Colonic mucosa (tissue), 4 donors: ENCODE measurements around the gene DCBLD1. TPM values are rescaled to one million over a fixed set of nuclear protein-coding genes. Genes with fewer than 3 reads are reported as not detected.

Experiments
- DNase-seq: peaks from one replicate; pipeline ENCODE4 v3.0.0-alpha.2; 2020
- H3K27ac ChIP-seq: fragments of 200-600 bp; one replicate; pipeline ENCODE4 v1.8.0; 2021
- H3K27me3 ChIP-seq: fragments of 200-600 bp; one replicate; pipeline ENCODE4 v1.8.0; 2021
- H3K36me3 ChIP-seq: fragments of 200-600 bp; one replicate; pipeline ENCODE4 v1.8.0; 2021
- H3K4me1 ChIP-seq: fragments of 200-600 bp; one replicate; pipeline ENCODE4 v1.8.0; 2021; ENCODE audit warnings: mild to moderate bottlenecking
- H3K4me3 ChIP-seq: fragments of 200-600 bp; one replicate; pipeline ENCODE4 v1.8.0; 2021
- H3K9ac ChIP-seq, 2 donors: one replicate each; pipeline ENCODE4 v1.7.0; 2013; ENCODE audit warnings: control low read depth in 2 of 2, low read depth in 2 of 2, low read length in 2 of 2
- H3K9me3 ChIP-seq: fragments of 200-600 bp; one replicate; pipeline ENCODE4 v1.8.0; 2021
- CTCF ChIP-seq: fragments of 200-600 bp; IDR thresholded peaks from one replicate; pipeline ENCODE4 v1.8.0; 2022; ENCODE audit warnings: antibody characterized with exemption, mild to moderate bottlenecking
- intact Hi-C: fragments of 100-400 bp; cut with DNase I; formaldehyde crosslinking; loops from one replicate; pipeline ENCODE4 v1.14.1; 2022
- total RNA-seq, 2 donors: library from RNA; stranded (reverse); fragmentation: NEBNext Ultra II Directional in 1 of 2; extraction: Animal tissue kit (Norgen Biotek cat#: 25700) in 1 of 2; gene quantifications; one replicate each; pipeline ENCODE4 v1.2.1, GENCODE V29; 2021
- donor health status: healthy.
- donor health status: DM: no; HTN: no; CAD: no.
- donor health status: DM: no; HTN: no; CAD: no.

DCBLD1 gene
- total RNA-seq, 2 donors from 2014 or later, result 16.3 to 17.2 TPM

- Histone ChIP-seq H3K4me3 (no peak overlapping the region), H3K9ac (no peak overlapping the region), H3K4me1 (peaks cover 10% of the 10 kb centered on the region), H3K36me3 (no peaks in the 10 kb centered on the region), H3K27me3 (no peaks in the 10 kb centered on the region), H3K27ac (no peak overlapping the region), H3K9me3 (no peaks in the 10 kb centered on the region)
- no peak for TF ChIP-seq CTCF
- intact Hi-C loops, result no loop called here
- DNase-seq, result no peak
Observed at GRCh38 chr6:117487821-117488220, 5.3 kb downstream of the DCBLD1 start.

GRCh38 chr6:117489003-117489402 is 6.5 kb downstream of the DCBLD1 start:
- H3K27me3 ChIP-seq, result no peaks in the 10 kb centered on the region
- no peak overlapping the region for H3K4me3 ChIP-seq
- H3K9me3 ChIP-seq, result no peaks in the 10 kb centered on the region
- TF ChIP-seq CTCF, result no peak
- H3K27ac ChIP-seq, result no peak overlapping the region
- H3K36me3 ChIP-seq, result no peaks in the 10 kb centered on the region
- peaks cover 10% of the 10 kb centered on the region for H3K4me1 ChIP-seq
- no peak overlapping the region for H3K9ac ChIP-seq
- intact Hi-C loops, result no loop called here
- DNase-seq, result no peak

- intact Hi-C loops, result no loop called here
- Histone ChIP-seq H3K9me3 (no peaks in the 10 kb centered on the region), H3K9ac (no peak overlapping the region), H3K4me1 (peaks cover 12% of the 10 kb centered on the region), H3K36me3 (no peaks in the 10 kb centered on the region), H3K27ac (no peak overlapping the region), H3K27me3 (no peaks in the 10 kb centered on the region), H3K4me3 (no peak overlapping the region)
- no peak for DNase-seq
- no peak for TF ChIP-seq CTCF
Observed at GRCh38 chr6:117491916-117492315, 9.4 kb downstream of the DCBLD1 start.

- intact Hi-C loops, result no loop called here
- H3K9ac ChIP-seq, result no peak overlapping the region
- peaks cover 12% of the 10 kb centered on the region for H3K4me1 ChIP-seq
- no peak for DNase-seq
- no peaks in the 10 kb centered on the region for H3K27me3 ChIP-seq
- no peaks in the 10 kb centered on the region for H3K36me3 ChIP-seq
- no peak for TF ChIP-seq CTCF
- H3K9me3 ChIP-seq, result no peaks in the 10 kb centered on the region
- H3K27ac ChIP-seq, result no peak overlapping the region
- H3K4me3 ChIP-seq, result no peak overlapping the region
Observed at GRCh38 chr6:117493470-117493869, 11.0 kb downstream of the DCBLD1 start.

GRCh38 chr6:117494283-117494682 is 11.8 kb downstream of the DCBLD1 start:
- Histone ChIP-seq H3K9ac (no peak overlapping the region), H3K4me1 (peaks cover 12% of the 10 kb centered on the region), H3K27ac (peak overlapping the region; percentile 28), H3K27me3 (no peaks in the 10 kb centered on the region), H3K4me3 (no peak overlapping the region), H3K36me3 (no peaks in the 10 kb centered on the region), H3K9me3 (no peaks in the 10 kb centered on the region)
- intact Hi-C loops, result no loop called here
- no peak for TF ChIP-seq CTCF
- no peak for DNase-seq
